Measurements from ENCODE around the gene S100A2.

DNA sequence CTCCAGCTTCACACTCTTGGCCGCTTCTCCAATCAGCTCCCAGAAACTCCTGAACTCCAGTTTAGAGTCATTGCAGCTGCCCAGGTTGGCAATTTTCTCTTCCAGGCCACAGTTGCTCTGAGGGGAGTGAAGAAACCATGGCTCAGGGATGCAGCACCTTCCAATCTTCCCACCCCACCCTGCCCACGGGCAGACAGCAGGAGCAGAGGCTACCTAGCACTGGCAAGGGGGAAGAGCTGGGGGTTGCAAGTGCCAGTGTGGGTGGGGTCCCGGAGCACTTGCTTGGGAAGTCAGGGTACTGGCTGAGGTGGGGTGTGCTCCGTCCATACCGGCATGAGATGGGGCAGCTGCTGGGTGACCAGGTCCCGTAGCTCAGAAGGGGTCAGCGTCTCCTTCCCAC is 49.3 kb upstream of the S100A2 start:
- TF ChIP-seq POLR2A (IDR thresholded peaks at IDR 0.05; ENCODE audit: low read depth, low read length) (no peak), MYC (IDR thresholded peaks at IDR 0.05; ENCODE audit: low read depth, low read length) (no peak), EZH2 (IDR thresholded peaks at IDR 0.05; ENCODE audit: borderline replicate concordance, low read depth, low read length, severe bottlenecking) (no peak), POLR2AphosphoS5 (IDR thresholded peaks at IDR 0.05; ENCODE audit: insufficient read depth, low read depth, low read length) (no peak)
- TF ChIP-seq, protein P1, sequence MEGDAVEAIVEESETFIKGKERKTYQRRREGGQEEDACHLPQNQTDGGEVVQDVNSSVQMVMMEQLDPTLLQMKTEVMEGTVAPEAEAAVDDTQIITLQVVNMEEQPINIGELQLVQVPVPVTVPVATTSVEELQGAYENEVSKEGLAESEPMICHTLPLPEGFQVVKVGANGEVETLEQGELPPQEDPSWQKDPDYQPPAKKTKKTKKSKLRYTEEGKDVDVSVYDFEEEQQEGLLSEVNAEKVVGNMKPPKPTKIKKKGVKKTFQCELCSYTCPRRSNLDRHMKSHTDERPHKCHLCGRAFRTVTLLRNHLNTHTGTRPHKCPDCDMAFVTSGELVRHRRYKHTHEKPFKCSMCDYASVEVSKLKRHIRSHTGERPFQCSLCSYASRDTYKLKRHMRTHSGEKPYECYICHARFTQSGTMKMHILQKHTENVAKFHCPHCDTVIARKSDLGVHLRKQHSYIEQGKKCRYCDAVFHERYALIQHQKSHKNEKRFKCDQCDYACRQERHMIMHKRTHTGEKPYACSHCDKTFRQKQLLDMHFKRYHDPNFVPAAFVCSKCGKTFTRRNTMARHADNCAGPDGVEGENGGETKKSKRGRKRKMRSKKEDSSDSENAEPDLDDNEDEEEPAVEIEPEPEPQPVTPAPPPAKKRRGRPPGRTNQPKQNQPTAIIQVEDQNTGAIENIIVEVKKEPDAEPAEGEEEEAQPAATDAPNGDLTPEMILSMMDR (IDR thresholded peaks at IDR 0.05; ENCODE audit: extremely low read depth in 1 of 2, insufficient read depth in 1 of 2, low read depth in 1 of 2, low read length in 2 of 2) = no peak
- TF ChIP-seq, protein P2, sequence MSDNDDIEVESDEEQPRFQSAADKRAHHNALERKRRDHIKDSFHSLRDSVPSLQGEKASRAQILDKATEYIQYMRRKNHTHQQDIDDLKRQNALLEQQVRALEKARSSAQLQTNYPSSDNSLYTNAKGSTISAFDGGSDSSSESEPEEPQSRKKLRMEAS (IDR thresholded peaks at IDR 0.05; ENCODE audit: insufficient read depth, insufficient read length) = no peak
